ENCODE data around the gene KIF9.
"Not testable (repeated sequence)": the region's sequence is repeated elsewhere in the genome, so short reads cannot be mapped to it uniquely, and the experiment has no call there.

The KIF9 gene

DNA sequence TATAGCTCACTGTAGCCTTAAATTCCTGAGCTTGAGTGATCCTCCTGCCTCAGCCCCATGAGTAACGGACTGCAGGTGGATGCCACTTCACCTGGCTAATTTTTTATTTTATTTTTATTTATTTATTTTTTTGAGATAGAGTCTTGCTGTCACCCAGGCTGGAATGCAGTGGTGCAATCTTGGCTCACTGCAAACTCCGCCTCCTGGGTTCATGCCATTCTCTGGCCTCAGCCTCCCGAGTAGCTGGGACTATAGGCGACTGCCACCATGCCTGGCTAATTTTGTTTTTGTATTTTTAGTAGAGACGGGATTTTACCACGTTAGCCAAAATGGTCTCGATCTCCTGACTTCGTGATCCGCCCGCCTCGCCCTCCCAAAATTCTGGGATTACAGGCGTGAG, 102.6 kb downstream of the KIF9 start:
- not testable (repeated sequence) for DNase-seq
